ENCODE results near the gene GJC2. TPM values are rescaled to one million over a fixed set of nuclear protein-coding genes. Genes with fewer than 3 reads are reported as not detected.
"Not testable (repeated sequence)": the region's sequence is repeated elsewhere in the genome, so short reads cannot be mapped to it uniquely, and the experiment has no call there.

The GJC2 gene
- total and polyA plus RNA-seq, 8 donors: 0.46 to 26.6 (median 1.5) TPM; not detected in 2

DNA sequence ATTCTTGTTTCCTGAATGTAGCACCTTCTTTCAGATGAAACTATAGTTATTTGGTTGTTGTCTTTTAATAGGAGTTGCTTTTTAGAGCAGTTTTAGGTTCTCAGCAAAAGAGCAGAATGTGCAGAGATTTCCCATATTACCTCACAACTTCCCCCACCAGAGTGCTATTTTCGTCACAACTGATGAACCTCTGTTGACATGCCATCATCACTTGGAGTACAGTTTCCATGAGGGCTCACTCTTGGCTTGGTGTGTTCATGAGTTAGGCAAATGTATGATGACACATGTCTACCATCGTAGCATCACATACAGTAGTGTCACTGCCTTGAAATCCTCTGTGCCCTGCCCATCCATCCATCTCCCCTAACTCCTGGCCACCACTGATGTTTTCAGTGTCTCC, 19.6 kb downstream of the GJC2 start:
- Histone ChIP-seq H3K27me3 (no peaks in the 10 kb centered on the region), H3K36me3 (peaks cover 0 to 19% (median 9%) of the 10 kb centered on the region in 4 donors), H3K9me3 (no peaks in the 10 kb centered on the region), H3K4me1 (peaks cover 4 to 31% (median 16%) of the 10 kb centered on the region in 4 donors), H3K4me3 (no peak overlapping the region), H3K27ac (no peak overlapping the region)
- TF ChIP-seq, protein P1, sequence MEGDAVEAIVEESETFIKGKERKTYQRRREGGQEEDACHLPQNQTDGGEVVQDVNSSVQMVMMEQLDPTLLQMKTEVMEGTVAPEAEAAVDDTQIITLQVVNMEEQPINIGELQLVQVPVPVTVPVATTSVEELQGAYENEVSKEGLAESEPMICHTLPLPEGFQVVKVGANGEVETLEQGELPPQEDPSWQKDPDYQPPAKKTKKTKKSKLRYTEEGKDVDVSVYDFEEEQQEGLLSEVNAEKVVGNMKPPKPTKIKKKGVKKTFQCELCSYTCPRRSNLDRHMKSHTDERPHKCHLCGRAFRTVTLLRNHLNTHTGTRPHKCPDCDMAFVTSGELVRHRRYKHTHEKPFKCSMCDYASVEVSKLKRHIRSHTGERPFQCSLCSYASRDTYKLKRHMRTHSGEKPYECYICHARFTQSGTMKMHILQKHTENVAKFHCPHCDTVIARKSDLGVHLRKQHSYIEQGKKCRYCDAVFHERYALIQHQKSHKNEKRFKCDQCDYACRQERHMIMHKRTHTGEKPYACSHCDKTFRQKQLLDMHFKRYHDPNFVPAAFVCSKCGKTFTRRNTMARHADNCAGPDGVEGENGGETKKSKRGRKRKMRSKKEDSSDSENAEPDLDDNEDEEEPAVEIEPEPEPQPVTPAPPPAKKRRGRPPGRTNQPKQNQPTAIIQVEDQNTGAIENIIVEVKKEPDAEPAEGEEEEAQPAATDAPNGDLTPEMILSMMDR (IDR thresholded peaks at IDR 0.05): no peak
- TF ChIP-seq POLR2A (IDR thresholded peaks at IDR 0.05): no peak
- TF ChIP-seq POLR2AphosphoS5 (IDR thresholded peaks at IDR 0.05): no peak
- no peak for TF ChIP-seq EP300 (IDR thresholded peaks at IDR 0.05)
- WGBS, 5 donors: 86 to 94% (median 88%) methylated on average over 2 of the region's 2 CpGs
- intact Hi-C loops (cut with DNase I; ENCODE audit: low total_unique reads): no loop called here
- peak in 1 of 2 donors; percentile 1 for DNase-seq

- TF ChIP-seq, protein P1 (IDR thresholded peaks at IDR 0.05): no peak
- TF ChIP-seq POLR2AphosphoS5 (IDR thresholded peaks at IDR 0.05): no peak
- no peak for TF ChIP-seq EP300 (IDR thresholded peaks at IDR 0.05)
- TF ChIP-seq POLR2A (IDR thresholded peaks at IDR 0.05): no peak
- intact Hi-C loops (cut with DNase I; ENCODE audit: low total_unique reads): no loop called here
- Histone ChIP-seq H3K4me3 (no peak overlapping the region), H3K4me1 (peaks cover 0 to 25% (median 16%) of the 10 kb centered on the region in 4 donors), H3K36me3 (peaks cover 0 to 30% (median 19%) of the 10 kb centered on the region in 4 donors), H3K27me3 (no peaks in the 10 kb centered on the region), H3K9me3 (no peaks in the 10 kb centered on the region), H3K27ac (no peak overlapping the region)
- DNase-seq: no peak
- WGBS, 5 donors: 85 to 90% (median 89%) methylated on average over 7 of the region's 7 CpGs
Measured at GRCh38 chr1:228170666-228171065, 20.9 kb downstream of the GJC2 start.

GRCh38 chr1:228171221-228171891, 21.6 kb downstream of the GJC2 start:
- Histone ChIP-seq H3K4me1 (peaks cover 0 to 28% (median 15%) of the 10 kb centered on the region in 4 donors), H3K4me3 (no peak overlapping the region), H3K27ac (peak overlapping the region in 1 of 5 donors; percentile 34), H3K36me3 (peaks cover 0 to 33% (median 25%) of the 10 kb centered on the region in 4 donors), H3K9me3 (no peaks in the 10 kb centered on the region), H3K27me3 (no peaks in the 10 kb centered on the region)
- DNase-seq: no peak
- no peak for TF ChIP-seq POLR2AphosphoS5 (IDR thresholded peaks at IDR 0.05)
- no peak for TF ChIP-seq POLR2A (IDR thresholded peaks at IDR 0.05)
- TF ChIP-seq, protein P1 (IDR thresholded peaks at IDR 0.05): no peak
- TF ChIP-seq EP300 (IDR thresholded peaks at IDR 0.05): no peak
- 76 to 84% (median 76%) methylated on average over 10 of the region's 10 CpGs for WGBS, 5 donors
- intact Hi-C loops (cut with DNase I; ENCODE audit: low total_unique reads): no loop called here

DNA sequence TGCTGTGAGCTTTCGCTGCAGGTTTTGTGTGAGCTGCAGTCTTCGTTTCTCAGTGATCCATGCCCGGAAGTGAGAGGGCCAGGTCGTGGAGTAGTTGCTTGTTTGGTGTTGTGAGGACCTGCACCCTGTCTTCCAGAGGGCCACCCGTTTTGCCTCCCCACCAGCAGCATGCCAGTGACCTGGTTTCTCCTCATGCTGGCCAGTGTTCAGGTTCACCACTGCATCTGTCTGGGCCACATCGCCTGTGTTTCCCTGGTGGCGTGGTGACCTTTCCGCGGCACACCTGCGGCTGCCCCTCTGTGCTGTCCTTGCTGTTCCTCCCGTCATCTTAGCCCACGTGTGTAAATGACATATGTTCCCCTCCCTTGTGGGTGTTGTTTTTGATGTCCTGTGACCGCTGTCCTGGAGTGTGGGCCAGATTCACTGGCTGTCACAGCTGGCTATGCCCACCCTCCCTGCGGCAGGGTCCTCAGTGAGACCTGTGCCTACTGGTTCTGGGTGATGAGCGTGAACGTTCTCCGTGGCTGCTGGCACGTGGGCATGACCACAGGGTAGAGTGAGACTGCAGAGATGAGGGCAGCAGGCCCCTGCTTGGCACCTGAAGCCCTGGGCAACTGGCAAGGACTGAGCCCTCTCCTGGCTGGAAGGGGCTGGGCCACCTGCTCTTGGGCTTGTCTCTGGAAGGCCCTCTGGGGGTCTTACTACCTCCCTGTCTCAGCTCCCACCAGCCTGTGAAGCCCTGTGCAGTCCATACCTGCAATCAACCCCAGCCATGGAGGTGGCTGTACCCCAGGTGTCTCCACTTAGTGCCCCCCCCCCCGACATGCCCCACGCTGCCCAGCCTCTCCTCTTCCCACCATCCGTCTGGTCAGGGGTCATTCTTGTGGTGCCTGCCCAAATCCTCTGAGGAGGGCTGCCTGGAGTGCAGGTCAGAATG, 23.1 kb downstream of the GJC2 start:
- no peak overlapping the region for H3K27ac ChIP-seq
- 76 to 88% (median 86%) methylated on average over 14 to 21 of the region's 21 CpGs for WGBS, 5 donors
- H3K4me3 ChIP-seq: no peak overlapping the region
- H3K36me3 ChIP-seq: peaks cover 0 to 41% (median 27%) of the 10 kb centered on the region in 4 donors
- H3K27me3 ChIP-seq: no peaks in the 10 kb centered on the region
- peaks cover 0 to 22% (median 7%) of the 10 kb centered on the region in 4 donors for H3K4me1 ChIP-seq
- TF ChIP-seq, protein P1 (IDR thresholded peaks at IDR 0.05): no peak
- no peak for TF ChIP-seq EP300 (IDR thresholded peaks at IDR 0.05)
- no peak for TF ChIP-seq POLR2AphosphoS5 (IDR thresholded peaks at IDR 0.05)
- no peak for TF ChIP-seq POLR2A (IDR thresholded peaks at IDR 0.05)
- intact Hi-C loops (cut with DNase I; ENCODE audit: low total_unique reads): no loop called here
- no peak for DNase-seq
- H3K9me3 ChIP-seq: no peaks in the 10 kb centered on the region

DNA sequence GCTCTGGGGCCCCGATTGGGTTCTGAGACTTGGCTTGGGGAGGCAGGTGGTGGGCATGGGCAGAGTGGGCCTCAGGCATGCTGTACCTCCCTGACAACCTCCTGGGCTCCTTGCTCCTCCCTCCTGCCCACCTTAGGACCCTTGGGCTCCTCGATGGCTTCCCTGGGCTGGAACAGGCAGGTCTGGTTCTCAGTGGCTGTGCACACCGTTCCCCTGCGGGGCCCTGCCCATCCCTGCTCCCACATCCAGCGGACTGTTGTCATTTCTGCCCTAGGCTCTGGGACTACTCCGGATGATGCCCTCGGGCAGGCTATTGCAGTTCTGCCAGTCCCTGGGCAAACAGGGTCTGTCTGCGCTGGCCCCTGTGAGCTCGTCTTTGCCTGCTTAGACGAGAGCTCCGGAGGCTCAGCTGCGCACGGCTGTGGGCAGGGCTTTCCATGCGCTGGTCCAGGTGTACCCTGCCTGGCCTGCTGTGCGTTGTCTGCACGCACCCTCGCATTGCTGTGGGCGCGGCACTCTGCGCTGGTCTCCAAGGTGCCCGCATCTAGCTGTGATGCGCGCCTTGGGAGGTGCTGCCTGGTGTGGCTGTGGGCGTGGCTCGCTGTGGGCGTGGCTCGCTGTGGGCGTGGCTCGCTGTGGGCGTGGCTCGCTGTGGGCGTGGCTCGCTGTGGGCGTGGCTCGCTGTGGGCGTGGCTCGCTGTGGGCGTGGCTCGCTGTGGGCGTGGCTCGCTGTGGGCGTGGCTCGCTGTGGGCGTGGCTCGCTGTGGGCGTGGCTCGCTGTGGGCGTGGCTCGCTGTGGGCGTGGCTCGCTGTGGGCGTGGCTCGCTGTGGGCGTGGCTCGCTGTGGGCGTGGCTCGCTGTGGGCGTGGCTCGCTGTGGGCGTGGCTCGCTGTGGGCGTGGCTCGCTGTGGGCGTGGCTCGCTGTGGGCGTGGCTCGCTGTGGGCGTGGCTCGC, 24.1 kb downstream of the GJC2 start:
- intact Hi-C loops (cut with DNase I; ENCODE audit: low total_unique reads); H3K27me3 ChIP-seq; H3K9me3 ChIP-seq: not testable (repeated sequence)
- whole genome bisulfite sequencing, 5 donors: 56 to 82% (median 64%) methylated on average over 5 to 33 of the region's 69 CpGs
- H3K4me1 ChIP-seq: peaks cover 3 to 25% (median 10%) of the 10 kb centered on the region in 4 donors
- peak overlapping the region in 1 of 4 donors; percentile 16 for H3K4me3 ChIP-seq
- peak overlapping the region in 1 of 5 donors; percentile 73 for H3K27ac ChIP-seq
- peak in 1 of 2 donors; percentile 35 for DNase-seq
- peaks cover 0 to 33% (median 23%) of the 10 kb centered on the region in 4 donors for H3K36me3 ChIP-seq

Measured in stomach (tissue), 9 donors.